Spleen (tissue), 11 donors: Measurements from ENCODE around the gene PRDM16. TPM values are rescaled to one million over a fixed set of nuclear protein-coding genes. Genes with fewer than 3 reads are reported as not detected.

Experiments
- DNase-seq: peaks from one replicate; pipeline ENCODE4 v3.0.0-alpha.2; 2020
- H3K27ac ChIP-seq, 8 donors: fragments of 200-600 bp; sonication (generic) in 7 of 8; 1 replicate in 4 of 8; 2 replicates in 4 of 8; pipeline versions ENCODE4 v1.5.0 to v1.8.0; 2016 to 2021; ENCODE audit warnings: inconsistent platforms in 4 of 8, mild to moderate bottlenecking in 4 of 8, moderate library complexity in 1 of 8
- H3K27me3 ChIP-seq, 7 donors: fragments of 200-600 bp; sonication (generic) in 6 of 7; replicated peaks in 1 of 7; 1 replicate in 4 of 7; 2 replicates in 3 of 7; pipeline versions ENCODE4 v1.5.0 to v1.8.0; 2016 to 2021; ENCODE audit warnings: inconsistent platforms in 3 of 7, mild to moderate bottlenecking in 1 of 7
- H3K36me3 ChIP-seq, 6 donors: fragments of 200-600 bp; sonication (generic) in 5 of 6; 1 replicate in 4 of 6; 2 replicates in 2 of 6; pipeline versions ENCODE4 v1.5.0 to v1.8.0; 2016 to 2021; ENCODE audit warnings: inconsistent platforms in 2 of 6
- H3K4me1 ChIP-seq, 6 donors: fragments of 200-600 bp; sonication (generic) in 5 of 6; 1 replicate in 3 of 6; 2 replicates in 3 of 6; pipeline versions ENCODE4 v1.5.0 to v1.8.0; 2016 to 2021; ENCODE audit warnings: inconsistent platforms in 3 of 6
- H3K4me3 ChIP-seq, 8 donors: fragments of 200-600 bp; sonication (generic) in 7 of 8; 1 replicate in 4 of 8; 2 replicates in 4 of 8; pipeline versions ENCODE4 v1.5.0 to v1.8.0; 2016 to 2021; ENCODE audit warnings: inconsistent platforms in 4 of 8, mild to moderate bottlenecking in 4 of 8, moderate library complexity in 2 of 8
- H3K9me3 ChIP-seq, 8 donors: fragments of 200-600 bp; sonication (generic) in 7 of 8; 1 replicate in 4 of 8; 2 replicates in 4 of 8; pipeline versions ENCODE4 v1.5.0 to v1.8.0; 2016 to 2021; ENCODE audit warnings: inconsistent platforms in 4 of 8
- CTCF ChIP-seq, 11 experiments: fragments of 200-600 bp in 7 of 11; fragments of 450-650 bp in 4 of 11; sonication (generic) in 4 of 11; IDR thresholded peaks in 8 of 11; conservative IDR thresholded peaks in 3 of 11; 1 replicate in 7 of 11; 2 replicates in 4 of 11; pipeline versions ENCODE4 v1.4.0 to v1.8.0; 2016 to 2021; ENCODE audit warnings: antibody characterized with exemption in 11 of 11, inconsistent platforms in 4 of 11, mild to moderate bottlenecking in 1 of 11
- POLR2A ChIP-seq, 3 donors: fragments of 450-650 bp; IDR thresholded peaks; one replicate each; pipeline ENCODE4 v1.5.1; 2017; ENCODE audit warnings: antibody characterized with exemption in 3 of 3, mild to moderate bottlenecking in 1 of 3
- POLR2AphosphoS5 ChIP-seq, 3 donors: sonication (generic); formaldehyde crosslinking; IDR thresholded peaks; one replicate each; pipeline ENCODE4 v1.5.1; 2017; ENCODE audit warnings: antibody characterized with exemption in 3 of 3
- WGBS, 5 donors: extraction: QIAGEN DNeasy Blood & Tissue Kit in 3 of 5; methylation state at CpG; one replicate each; pipeline versions ENCODE4 v1.1.5 to v1.1.7; 2013 to 2018; 5-methylcytosine and 5-hydroxymethylcytosine counted together
- intact Hi-C: fragments of 100-400 bp; cut with DNase I; formaldehyde crosslinking; loops from one replicate; pipeline ENCODE4 v1.15.0; 2023; ENCODE audit warnings: low total_unique reads
- polyA plus RNA-seq, 3 donors: library from polyadenylated mRNA; stranded (reverse); fragments of 200-250 nt; gene quantifications; one replicate each; pipeline ENCODE4 v1.2.1, GENCODE V29; 2013
- total RNA-seq, 7 donors: library from RNA; depleted of rRNA in 3 of 7; stranded (reverse); fragments of >200 nt in 3 of 7; fragmentation: NEBNext Ultra II Directional in 4 of 7; extraction: Animal tissue kit (Norgen Biotek cat#: 25700) in 4 of 7; gene quantifications; one replicate each; pipeline versions ENCODE4 v1.1.0 to v1.2.1, GENCODE V29; 2016 to 2021
- donor health status: healthy with polysubstance abuse.
- donor health status: DM: no; HTN: no; CAD: no; lungs with moderate emphysema.
- donor health status: DM: no; HTN: no; CAD: no.
- donor health status: Bipolar disorder and iron deficiency.
- donor health status: healthy.
- donor health status: DM: no; HTN: no; CAD: no.
- donor health status: DM: yes; HTN: yes; CAD: no.

PRDM16 gene
- total and polyA plus RNA-seq, 10 donors = 0.43 to 3.2 (median 1.4) TPM

GRCh38 chr1:3315399-3316339, 246.7 kb downstream of the PRDM16 start:
- Histone ChIP-seq H3K9me3 (peaks cover 0 to 14% (median 10%) of the 10 kb centered on the region in 8 donors), H3K27ac (peak overlapping the region in 4 of 8 donors; percentile 43 to 82 (median 77)), H3K27me3 (peaks cover 0 to 51% (median 27%) of the 10 kb centered on the region in 7 donors), H3K4me1 (peaks cover 0 to 35% (median 11%) of the 10 kb centered on the region in 6 donors), H3K4me3 (no peak overlapping the region), H3K36me3 (no peaks in the 10 kb centered on the region)
- TF ChIP-seq POLR2AphosphoS5 (IDR thresholded peaks at IDR 0.05) = no peak
- TF ChIP-seq CTCF (IDR thresholded peaks at IDR 0.05 in 8 of 11, conservative IDR thresholded peaks at IDR 0.05 in 3 of 11) = no peak
- TF ChIP-seq POLR2A (IDR thresholded peaks at IDR 0.05) = no peak
- intact Hi-C loops = no loop called here
- 60 to 75% (median 64%) methylated on average over 21 of the region's 21 CpGs for WGBS, 5 donors
- DNase-seq = no peak

- intact Hi-C loops = no loop called here
- peaks cover 0 to 14% (median 10%) of the 10 kb centered on the region in 8 donors for H3K9me3 ChIP-seq
- H3K27ac ChIP-seq = peak overlapping the region in 5 of 8 donors; percentile 19 to 77 (median 57)
- H3K27me3 ChIP-seq = peaks cover 0 to 43% (median 27%) of the 10 kb centered on the region in 7 donors
- peaks cover 0 to 35% (median 11%) of the 10 kb centered on the region in 6 donors for H3K4me1 ChIP-seq
- 61 to 75% (median 71%) methylated on average over 8 of the region's 8 CpGs for WGBS, 5 donors
- no peak for DNase-seq
- no peak overlapping the region for H3K4me3 ChIP-seq
- no peaks in the 10 kb centered on the region for H3K36me3 ChIP-seq
- TF ChIP-seq POLR2A (IDR thresholded peaks at IDR 0.05) (no peak), POLR2AphosphoS5 (IDR thresholded peaks at IDR 0.05) (no peak), CTCF (IDR thresholded peaks at IDR 0.05 in 8 of 11, conservative IDR thresholded peaks at IDR 0.05 in 3 of 11) (no peak)
These were observed 247.4 kb downstream of the PRDM16 start for GRCh38 chr1:3316340-3316943.

- TF ChIP-seq CTCF (IDR thresholded peaks at IDR 0.05 in 8 of 11, conservative IDR thresholded peaks at IDR 0.05 in 3 of 11) (no peak), POLR2AphosphoS5 (IDR thresholded peaks at IDR 0.05) (no peak), POLR2A (IDR thresholded peaks at IDR 0.05) (no peak)
- peaks cover 0 to 14% (median 10%) of the 10 kb centered on the region in 8 donors for H3K9me3 ChIP-seq
- intact Hi-C loops = no loop called here
- WGBS, 5 donors = 92 to 97% (median 94%) methylated on average over 17 of the region's 17 CpGs
- H3K4me1 ChIP-seq = peaks cover 0 to 35% (median 11%) of the 10 kb centered on the region in 6 donors
- no peak overlapping the region for H3K27ac ChIP-seq
- no peak for DNase-seq
- no peak overlapping the region for H3K4me3 ChIP-seq
- H3K27me3 ChIP-seq = peaks cover 0 to 39% (median 20%) of the 10 kb centered on the region in 7 donors
- no peaks in the 10 kb centered on the region for H3K36me3 ChIP-seq
These were observed 248.5 kb downstream of the PRDM16 start for GRCh38 chr1:3317456-3317855.

- Histone ChIP-seq H3K27ac (no peak overlapping the region), H3K36me3 (no peaks in the 10 kb centered on the region), H3K9me3 (peaks cover 0 to 14% (median 10%) of the 10 kb centered on the region in 8 donors), H3K27me3 (peaks cover 0 to 39% (median 13%) of the 10 kb centered on the region in 7 donors), H3K4me3 (no peak overlapping the region), H3K4me1 (peaks cover 0 to 27% (median 7%) of the 10 kb centered on the region in 6 donors)
- DNase-seq = no peak
- intact Hi-C loops = no loop called here
- no peak for TF ChIP-seq POLR2A (IDR thresholded peaks at IDR 0.05)
- TF ChIP-seq CTCF (IDR thresholded peaks at IDR 0.05 in 8 of 11, conservative IDR thresholded peaks at IDR 0.05 in 3 of 11) = no peak
- no peak for TF ChIP-seq POLR2AphosphoS5 (IDR thresholded peaks at IDR 0.05)
- WGBS, 5 donors = 79 to 95% (median 91%) methylated on average over 2 of the region's 2 CpGs
These were observed 249.3 kb downstream of the PRDM16 start for GRCh38 chr1:3318329-3318728.
